Activated CD4-positive, alpha-beta T cell treated with anti-CD3 and anti-CD28 coated beads, Interleukin-2, amount 50 U/mL, for 16 hours (primary cell): ENCODE results near the gene NACC2.

Experiments used
- DNase-seq: peaks from one replicate; pipeline ENCODE4 v3.0.0-alpha.2; 2020

The NACC2 gene

DNA sequence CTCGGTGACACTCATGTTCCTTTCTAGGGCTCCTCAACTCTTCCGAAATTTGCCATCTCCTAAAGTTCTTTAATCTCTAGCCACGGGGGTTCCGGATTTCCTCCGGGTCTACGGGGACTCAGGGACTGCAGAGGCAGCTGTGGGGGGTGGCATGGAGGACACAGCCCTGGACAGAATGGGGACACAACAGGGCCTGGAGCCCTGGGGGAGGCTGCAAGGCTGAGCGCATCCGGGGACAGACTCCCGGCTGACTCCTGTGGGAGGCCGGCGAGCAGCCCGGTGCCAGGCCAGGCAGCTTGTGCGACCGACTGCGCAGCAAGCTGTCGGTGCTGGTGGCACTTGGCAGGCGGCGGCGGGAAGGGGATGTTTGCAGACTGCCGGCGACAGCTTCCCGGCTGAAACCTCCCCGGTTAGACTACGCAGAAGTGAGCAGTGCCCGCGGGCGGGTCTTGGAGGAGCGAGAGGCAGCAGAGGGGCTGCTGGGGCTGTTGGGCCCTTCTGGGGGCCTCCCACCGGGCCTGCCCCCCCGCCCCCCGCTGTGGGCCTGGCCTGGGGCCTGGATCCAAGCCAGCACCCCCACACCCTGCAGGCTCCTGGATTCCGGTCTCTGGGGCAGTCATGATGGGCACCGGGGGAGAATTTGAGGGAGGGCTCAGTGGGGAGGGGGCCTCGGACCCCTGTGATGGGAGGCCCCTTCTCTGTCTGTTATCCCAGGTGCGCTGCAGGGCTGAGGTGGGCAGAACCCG, 105.2 kb downstream of the NACC2 start:
- no peak for DNase-seq

DNA sequence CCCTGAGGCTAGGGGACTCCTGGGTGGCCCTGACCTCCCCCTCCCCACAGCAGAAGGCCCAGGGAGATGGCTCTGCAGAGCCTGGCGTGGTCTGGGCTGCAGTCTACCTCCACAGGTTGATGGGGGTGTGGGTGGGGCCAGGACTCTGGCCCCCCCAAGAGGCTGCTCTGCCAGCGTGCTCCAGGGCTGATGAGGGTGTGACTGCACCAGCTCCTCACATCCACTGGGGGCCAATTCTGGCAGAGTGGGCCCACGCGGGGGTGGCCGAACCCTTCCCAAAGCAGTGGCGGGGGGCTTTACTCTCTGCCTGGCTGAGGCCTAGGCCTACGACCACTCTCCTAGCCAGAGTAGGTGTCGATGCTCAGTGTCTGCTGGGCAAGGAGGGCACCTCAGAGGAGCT, 105.9 kb downstream of the NACC2 start:
- no peak for DNase-seq

DNA sequence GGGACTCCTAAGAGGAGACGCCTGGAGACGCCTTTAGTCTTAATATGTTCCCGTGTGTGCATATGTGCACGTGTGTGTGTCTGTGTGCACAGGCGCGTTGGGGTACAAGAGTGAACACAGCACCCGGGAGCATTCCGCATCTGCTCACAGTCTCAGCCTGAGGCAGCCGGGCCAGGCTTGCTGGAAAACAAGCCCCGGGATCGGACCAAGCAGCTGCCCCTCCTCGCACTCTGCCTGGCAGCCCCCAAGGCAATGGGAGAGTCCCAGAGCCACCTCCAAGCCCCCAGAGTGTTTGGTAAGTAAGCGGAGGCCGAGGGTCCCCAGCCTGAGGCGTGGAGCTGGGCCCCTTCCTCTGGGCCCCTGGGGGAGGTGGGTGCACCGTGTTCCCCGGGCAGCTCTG, 106.6 kb downstream of the NACC2 start:
- no peak for DNase-seq

DNA sequence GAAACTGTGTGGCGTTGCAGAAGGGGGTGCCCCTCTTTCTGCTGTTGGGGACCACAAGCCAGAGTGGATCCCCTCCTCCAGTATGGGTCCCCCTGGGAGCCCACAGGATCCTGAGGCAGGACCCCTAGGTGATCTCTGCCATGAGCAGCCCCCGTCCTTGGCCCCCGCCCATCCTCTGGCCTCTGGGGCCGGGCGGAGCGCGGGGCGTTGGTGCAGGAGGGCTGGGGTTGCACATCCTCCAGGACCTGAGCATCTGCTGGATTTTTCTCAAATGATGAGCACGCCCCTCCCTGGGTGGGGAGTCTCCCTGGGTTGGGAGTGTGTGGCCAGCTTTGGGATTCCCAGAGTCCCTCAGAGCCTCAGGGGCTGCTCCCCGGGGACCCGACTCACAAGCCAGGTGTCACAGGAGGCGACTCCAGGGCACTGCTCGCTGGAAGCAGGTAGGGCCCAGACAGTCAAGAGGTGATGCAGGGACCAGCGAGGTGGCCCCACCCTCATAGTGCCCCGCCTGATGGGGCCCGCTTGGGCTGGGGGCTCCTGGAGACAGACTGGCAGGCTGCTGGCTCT, 107.2 kb downstream of the NACC2 start:
- no peak for DNase-seq

DNA sequence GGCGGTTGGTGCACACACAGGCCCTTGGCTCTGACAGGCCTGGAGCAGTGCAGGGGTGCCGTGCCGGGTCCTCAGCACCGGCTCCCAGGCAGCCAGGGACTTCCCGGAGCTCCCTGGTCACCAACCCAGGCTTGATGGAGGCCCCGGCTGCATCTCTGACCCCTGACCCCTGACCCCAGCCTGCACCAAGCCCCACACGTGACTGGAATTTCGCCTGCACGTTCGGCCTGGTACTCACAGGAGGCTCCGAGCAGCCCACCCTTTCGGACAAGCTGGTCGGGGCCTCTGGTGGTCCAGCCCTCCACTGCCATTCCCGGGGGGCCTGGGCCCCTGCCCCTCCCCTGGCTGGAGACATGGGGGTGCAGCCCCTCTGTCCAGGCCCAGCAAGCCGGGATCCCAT, 108.5 kb downstream of the NACC2 start:
- DNase-seq, result no peak

DNA sequence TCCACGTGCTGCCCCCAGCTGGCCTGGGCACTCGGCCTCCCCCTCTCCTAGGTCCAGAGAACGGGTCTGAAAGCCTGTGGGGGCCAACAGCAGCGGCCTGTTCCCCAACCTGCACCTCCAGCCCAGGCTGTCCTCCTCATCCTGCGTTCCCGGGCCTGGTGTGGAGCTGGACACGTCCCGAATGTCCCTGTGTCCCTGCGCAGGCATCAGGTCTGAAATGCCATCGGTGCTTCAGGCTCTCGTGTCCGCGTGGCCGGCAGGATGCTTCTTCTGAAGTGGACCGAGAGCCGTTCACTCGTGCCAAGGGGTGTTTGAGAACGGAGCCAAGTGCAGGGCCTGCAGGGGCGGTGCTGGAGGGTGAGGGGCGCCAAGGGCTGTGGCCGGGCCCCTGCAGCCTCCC, 109.2 kb downstream of the NACC2 start:
- no peak for DNase-seq

DNA sequence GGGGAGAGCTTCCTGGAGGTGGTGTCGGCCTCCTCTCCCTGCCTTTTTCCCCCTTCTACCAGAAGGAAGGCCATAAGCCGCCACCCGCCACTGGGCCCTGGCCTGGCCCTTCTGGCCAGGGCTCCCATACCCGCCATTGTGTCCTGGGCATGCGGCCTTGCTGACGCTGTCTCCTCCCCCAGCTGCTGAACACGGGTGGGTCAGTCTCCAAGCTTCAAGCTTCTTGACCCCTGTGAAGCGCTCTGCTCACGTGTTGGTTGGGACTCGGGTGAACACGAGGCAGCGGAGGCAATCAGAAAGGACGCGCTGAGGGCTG, 109.7 kb downstream of the NACC2 start:
- no peak for DNase-seq

DNA sequence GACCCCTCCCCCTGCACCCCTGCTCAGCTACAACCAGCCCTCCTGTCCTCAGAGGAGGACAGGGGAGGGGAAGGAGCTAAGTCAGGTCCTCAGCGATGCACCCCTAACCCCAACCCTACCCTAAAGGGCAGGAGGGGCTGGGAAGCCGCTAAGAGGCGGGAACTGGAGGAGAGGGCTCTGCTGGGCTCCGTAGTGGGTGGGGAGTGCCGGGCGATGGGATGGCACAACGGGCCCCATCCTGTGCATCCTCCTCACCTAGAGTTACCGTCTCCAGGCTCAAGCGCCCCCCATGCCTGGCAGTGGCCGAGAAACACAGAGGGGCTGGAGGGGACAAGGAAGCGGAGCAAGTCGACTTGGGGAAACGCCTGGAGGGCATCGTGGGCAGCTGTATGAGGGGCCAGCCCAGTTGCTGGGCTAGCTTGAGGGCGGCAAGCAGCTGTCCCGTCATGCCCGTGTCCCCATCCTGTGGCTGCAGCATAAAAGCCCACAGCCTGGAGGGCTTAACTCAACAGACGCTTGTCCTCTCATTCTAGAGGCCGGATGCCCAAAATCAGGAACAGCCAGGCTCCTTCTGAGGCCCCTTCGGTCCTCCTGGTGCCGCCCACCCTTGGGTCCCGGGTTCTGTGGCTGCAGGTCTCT, 110.9 kb downstream of the NACC2 start:
- no peak for DNase-seq

DNA sequence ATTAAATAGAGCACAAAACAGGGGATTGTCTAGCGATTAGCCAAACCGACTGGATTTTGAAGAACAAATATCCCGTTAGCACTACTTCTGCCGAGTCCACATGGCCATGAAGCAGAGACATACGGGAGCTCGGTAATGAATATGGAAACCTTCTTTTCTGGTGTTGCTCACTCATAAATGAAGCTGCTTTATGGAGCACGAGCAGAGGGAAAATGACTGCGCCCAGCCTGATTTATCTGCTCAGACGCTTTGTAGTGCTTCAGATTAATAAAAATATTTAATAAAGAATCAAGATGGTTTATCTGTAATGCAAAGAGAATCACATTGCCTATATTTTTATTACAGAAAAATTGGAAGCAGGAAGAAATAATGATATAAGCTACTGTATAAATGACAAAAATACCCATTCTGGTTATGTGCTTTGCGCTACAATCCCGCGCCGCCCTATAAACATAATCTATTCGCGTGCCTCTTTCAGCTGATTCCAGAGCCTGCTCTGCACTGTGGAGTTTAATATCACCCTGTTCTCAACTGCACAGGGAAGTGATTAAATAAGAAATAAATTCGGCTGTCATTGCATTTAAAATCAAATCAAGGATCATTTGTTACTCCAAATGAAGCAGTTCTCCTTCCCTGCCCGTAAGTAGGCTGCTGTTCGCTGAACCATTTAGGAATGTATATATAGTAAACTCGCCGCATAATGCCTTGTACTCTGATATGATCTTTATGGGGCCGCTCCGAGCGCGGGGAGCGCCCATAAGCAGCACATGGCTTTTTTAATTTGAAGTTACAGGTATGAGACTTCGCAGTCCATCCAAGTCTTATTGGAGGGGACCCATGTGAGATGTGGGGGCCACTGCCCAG, 111.6 kb downstream of the NACC2 start:
- no peak for DNase-seq

DNA sequence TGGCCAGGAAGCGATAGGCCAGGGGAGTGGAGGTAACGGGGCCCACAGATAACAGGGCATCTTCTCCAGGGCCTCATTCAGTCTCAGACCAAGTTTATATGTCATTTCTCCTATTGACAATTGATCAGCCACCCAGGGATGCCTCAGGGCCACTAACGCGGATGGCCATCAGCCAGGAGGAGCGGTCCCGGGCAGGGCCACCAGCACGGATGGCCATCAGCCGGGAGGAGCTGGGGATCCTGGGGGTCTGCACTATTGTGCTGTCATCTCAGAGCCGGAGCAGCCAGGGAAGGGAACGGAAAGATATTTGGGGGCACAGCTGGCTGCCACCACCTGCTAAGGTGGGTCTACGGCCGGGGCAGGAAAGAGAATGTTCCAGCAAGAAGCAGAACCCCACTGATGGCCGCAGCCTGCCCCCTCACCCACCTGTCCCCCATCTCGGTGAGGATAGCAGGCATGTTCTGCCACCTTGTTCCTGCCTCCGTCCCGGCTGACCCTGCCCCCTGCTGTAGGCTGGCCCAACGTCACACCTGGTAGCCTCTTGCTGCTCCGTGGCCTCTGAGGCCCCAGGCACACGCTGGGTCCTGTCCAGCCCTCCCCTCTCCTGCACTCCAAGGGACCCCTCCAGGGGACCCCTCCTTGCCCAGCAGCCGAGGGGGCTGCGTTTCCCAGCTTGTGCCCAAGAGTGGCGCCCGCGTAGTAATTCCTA, 112.4 kb downstream of the NACC2 start:
- DNase-seq, result no peak

DNA sequence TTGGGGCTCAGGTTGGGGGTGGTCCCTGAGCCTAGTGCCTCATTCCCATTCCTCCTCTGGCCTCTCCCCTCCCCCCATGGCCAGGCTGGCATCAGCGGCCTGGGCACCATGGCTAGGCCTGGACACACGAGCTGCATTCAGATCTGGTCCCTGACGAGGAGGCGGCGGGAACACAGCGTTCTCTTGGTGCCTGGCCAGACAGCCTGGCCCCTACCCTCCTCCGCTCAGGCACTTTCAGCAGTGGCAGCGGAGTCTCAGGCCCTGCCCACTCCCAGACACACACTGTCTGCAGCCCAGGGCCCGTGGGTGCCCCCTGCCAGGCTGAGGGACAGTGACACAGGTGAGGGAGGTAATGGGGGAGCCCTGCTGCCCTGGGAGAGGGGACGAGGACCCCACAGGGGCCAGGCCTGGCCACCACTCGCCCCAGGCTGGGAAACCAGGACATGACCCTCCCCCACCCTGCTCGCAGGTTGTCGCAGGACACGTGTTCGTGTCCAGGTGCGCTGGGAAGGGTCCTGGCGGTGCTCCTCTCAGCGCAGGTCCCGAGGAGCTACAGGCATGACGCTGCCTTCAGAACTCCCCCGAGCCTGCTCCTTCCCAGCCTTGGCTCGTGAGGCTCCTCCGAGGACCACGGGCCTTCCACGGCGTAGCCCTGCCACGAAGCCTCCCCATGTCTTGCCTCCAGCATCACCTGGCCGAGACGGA, 114.0 kb downstream of the NACC2 start:
- no peak for DNase-seq

DNA sequence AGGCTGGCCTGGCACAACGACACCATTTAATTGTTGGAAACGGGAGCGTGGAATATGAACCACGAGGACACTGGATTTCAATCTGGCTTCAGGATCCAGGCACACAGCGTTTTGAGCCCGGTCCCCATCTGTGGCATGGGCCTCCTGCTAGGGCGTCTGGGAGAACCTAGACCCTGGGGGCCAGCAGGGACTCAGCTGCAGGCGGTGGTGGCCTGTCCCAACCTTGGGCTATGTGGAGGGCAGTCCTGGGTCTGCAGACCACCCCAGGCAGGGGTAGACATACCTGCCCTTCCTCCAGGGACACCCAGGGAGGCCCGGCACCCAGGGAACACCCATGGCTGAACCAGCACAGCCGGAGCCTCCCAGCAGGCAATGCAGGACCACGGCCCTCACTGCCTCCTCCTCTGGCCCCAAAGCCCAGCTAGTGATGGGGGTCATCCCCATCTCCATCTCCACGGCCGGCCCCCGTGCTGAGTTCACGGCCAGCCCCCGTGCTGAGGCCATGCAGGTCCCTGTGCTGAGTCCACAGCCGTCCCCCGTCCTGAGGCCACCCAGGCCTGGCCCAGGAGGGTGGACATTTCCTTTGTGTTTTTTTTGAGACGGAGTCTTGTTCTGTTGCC, 115.4 kb downstream of the NACC2 start:
- DNase-seq, result no peak

DNA sequence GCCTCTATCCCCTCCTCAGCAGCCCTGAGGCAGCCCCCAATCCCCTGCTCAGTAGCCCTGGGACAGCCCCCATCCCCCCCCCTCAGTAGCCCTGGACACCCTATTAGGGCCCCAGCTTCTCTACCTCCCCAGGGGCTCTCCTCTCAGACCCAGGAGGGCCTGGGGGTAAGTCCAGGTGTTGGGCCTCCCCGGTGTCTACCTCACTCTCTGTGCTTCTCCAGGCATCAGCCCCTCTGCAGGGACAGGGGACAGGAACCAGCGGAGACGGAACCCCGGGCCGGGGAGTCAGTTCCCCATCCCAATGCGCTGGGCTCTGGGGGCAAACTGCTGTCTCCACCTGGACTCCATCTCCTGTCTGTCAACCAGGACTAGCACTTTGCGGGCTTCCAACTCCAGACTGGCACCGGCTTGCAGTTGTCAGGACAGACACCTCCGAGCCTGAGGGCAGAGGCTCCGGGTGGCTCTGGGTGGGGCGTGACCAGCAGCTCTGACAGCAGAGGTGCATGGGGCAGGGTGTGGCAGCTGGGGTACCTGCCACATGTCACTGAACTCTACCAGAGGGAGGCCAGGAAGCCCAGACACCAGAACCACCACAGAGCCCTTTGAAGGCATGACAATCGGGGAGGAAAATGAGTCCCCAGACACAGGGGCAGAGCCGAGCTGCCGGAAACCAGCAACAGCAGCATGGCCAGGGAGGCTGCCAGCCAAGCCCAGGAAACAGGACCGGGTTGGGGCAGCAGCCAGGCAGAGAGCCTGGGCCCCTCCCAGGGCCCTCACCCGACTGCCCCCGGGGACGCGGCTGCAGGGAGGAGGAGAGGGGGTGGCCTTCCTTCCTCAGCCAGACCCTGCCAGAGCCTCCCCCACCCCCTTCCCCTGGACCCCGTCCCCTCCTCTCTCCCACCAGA, 116.2 kb downstream of the NACC2 start:
- peak; percentile 18 for DNase-seq

DNA sequence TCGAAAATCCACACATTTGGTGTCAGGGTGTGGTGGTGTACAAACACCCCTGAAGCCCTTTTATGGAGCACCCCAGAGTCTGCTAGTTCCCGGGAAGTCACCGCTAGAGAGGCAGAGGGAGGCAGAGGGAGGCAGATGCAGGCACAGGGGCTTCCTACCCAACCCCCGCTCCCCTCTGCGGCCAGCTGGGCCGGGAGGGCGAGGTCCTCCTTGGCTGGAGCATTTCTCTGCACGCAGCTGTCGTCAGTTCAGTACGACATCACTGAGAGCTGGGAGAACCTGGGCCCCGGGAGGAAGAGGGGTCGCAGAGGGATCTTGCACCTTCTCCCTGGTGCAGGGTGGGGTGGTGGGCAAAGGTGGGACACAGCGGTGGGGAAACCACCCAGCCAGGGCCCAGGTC, 118.1 kb downstream of the NACC2 start:
- no peak for DNase-seq

DNA sequence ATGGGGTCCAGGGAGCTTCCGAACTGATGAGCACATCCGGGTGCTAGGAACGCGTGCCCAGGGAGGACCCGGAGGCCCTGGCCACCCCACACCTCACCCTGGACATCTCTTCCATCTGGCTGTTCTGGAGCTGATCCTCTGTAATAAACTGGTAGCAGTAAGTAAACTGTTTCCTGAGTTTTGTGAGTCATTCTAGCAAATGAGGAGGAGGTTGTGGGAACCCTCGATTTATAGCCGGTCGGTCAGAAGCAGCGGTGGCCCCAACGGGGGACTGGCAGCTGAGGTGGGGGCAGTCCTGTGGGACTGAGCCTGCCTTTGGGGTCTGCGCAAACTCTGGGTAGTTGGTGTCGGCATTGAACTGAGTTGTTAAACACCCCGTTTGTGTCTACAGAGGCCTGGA, 118.6 kb downstream of the NACC2 start:
- no peak for DNase-seq

DNA sequence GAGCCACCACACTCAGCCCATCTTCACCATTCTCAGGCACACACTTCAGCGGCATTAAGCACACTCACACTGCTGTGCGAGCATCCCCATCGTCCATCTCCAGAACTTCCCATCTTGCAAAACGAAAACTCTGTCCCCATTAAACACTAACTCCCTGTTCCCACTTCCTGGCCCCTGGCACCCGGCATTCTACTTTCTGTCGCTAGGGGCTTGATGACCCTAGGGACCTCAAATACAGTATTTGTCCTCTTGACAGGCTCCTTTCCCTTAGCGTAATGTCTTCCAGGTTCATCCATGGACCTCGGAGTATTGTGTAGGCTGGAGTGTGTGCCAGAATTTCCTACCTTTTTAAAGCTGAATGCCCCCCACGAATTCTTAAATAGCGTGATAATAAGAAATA, 119.3 kb downstream of the NACC2 start:
- no peak for DNase-seq

DNA sequence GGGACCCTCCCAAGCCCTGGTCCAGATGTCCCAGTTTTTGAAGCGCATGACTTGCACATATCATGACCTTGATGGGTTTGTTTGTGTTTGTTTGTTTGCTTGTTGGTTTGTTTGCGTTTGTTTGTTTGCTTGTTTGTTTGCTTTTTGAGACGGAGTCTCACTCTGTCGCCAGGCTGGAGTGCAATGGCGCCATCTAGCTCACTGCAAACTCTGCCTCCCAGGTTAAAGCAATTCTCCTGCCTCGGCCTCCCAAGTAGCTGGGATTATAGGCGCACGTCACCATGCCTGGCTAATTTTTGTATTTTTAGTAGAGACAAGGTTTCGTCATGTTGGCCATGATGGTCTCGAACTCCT, 120.9 kb downstream of the NACC2 start:
- DNase-seq, result no peak

DNA sequence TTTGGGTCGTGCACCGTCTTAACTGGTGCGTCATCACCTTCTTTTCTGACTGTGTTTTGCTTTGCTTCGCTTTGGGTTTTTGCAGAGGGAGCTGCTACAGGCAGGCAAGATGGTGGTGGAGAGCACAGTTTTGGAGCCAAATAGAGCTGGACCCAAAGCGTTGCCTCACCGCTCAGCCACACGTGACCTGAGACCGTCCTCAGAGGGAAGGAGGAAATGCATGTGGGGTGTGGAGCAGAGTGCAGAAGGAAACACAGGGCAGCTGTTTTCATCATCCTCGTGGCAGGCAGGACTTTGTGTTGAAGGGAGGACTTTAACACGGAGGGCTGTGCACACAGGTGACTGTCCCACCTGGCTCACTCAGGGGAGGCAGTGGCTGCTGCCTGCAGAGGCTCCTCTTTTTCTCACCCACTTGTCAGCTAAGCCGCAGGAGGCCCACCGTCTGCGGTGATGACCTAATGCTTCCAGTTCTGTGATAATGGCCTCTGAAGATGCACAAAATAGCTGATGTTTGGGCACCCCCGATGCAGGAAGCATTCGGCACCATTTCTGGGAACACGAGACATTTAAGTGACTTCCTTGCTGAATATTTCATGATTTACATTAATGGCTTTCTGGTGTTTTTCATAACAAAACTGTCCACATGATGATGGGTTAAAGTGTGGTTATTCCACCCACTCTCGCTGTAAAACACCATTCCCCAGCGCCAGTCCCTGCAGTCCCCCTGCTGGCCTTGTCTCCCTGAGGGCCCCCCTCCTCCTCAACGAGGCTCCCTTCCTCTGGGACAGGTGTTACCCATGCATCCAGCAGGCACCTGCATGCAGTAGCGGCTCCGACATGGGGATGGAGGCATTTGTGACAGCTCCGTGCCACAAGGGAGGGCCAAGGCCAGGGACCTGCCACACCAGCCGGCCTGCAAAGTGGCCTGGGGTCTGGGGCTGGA, 121.5 kb downstream of the NACC2 start:
- DNase-seq, result no peak

DNA sequence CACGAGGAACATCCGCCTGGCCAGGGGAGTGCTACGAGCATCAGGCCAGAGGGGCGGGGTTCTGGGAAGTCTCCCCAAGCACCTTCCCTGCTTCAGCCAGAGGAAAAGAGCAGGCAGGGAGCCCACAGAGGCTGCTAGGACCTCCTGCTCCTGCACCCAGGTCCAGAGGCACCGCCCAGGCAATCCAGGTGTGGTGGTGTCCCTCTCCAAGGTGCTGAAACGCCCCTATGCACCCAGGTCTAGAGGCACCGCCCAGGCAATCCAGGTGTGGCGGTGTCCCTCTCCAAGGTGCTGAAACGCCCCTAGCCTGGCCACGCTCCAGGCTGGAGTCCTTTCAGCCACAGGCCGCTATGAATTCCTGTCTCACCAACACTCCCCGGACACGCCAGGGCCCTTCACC, 123.2 kb downstream of the NACC2 start:
- peak; percentile 16 for DNase-seq
